Uterus (tissue), 4 donors: ENCODE data around the gene POLR1C. TPM values are rescaled to one million over a fixed set of nuclear protein-coding genes. Genes with fewer than 3 reads are reported as not detected.

ENCODE experiments used
- DNase-seq, 2 donors: peaks; one replicate each; pipeline ENCODE4 v3.0.0-alpha.2; 2019 to 2020
- H3K27ac ChIP-seq, 2 donors: fragments of 200-600 bp; sonication (generic); 1 replicate in 1 of 2; 2 replicates in 1 of 2; pipeline ENCODE4 v1.5.1; 2016 to 2018
- H3K27me3 ChIP-seq, 2 donors: fragments of 200-600 bp; sonication (generic); one replicate each; pipeline ENCODE4 v1.5.1; 2018 to 2019; ENCODE audit warnings: control low read depth in 1 of 2
- H3K36me3 ChIP-seq, 2 donors: fragments of 200-600 bp; sonication (generic); one replicate each; pipeline ENCODE4 v1.5.1; 2019; ENCODE audit warnings: control low read depth in 1 of 2
- H3K4me1 ChIP-seq, 2 donors: fragments of 200-600 bp; sonication (generic); one replicate each; pipeline ENCODE4 v1.5.1; 2018 to 2019; ENCODE audit warnings: control low read depth in 1 of 2
- H3K4me3 ChIP-seq, 2 donors: fragments of 200-600 bp; sonication (generic); 1 replicate in 1 of 2; 2 replicates in 1 of 2; pipeline ENCODE4 v1.5.1; 2018 to 2019; ENCODE audit warnings: mild to moderate bottlenecking in 1 of 2
- H3K9me3 ChIP-seq, 2 donors: fragments of 200-600 bp; sonication (generic); one replicate each; pipeline ENCODE4 v1.5.1; 2019; ENCODE audit warnings: control low read depth in 1 of 2
- POLR2A ChIP-seq, 2 donors: fragments of 450-650 bp; IDR thresholded peaks; one replicate each; pipeline ENCODE4 v1.6.1; 2016; ENCODE audit warnings: antibody characterized with exemption in 2 of 2, mild to moderate bottlenecking in 1 of 2, moderate library complexity in 1 of 2
- intact Hi-C: fragments of 100-400 bp; cut with DNase I; formaldehyde crosslinking; loops from one replicate; pipeline ENCODE4 v1.15.1; 2023; ENCODE audit warnings: low total_unique reads
- total RNA-seq, 4 donors: library from RNA; depleted of rRNA in 3 of 4; stranded (reverse); fragments of >200 nt in 3 of 4; gene quantifications; one replicate each; pipeline versions ENCODE4 v1.1.0 to v1.2.4, GENCODE V29; 2014 to 2023
- TF ChIP-seq, protein P1 (sequence below), 4 experiments: fragments of 200-600 bp in 2 of 4; fragments of 450-650 bp in 2 of 4; sonication (generic) in 2 of 4; IDR thresholded peaks; one replicate each; pipeline ENCODE4 v1.5.1; 2016 to 2019; ENCODE audit warnings: antibody characterized with exemption in 4 of 4, mild to moderate bottlenecking in 2 of 4, moderate library complexity in 1 of 4
- donor health status: DM: yes; HTN: yes; CAD: no.

The POLR1C gene
- total RNA-seq, 4 donors from 2014 or later, result 15.9 to 39.5 (median 26.0) TPM

- Histone ChIP-seq H3K36me3 (no peaks in the 10 kb centered on the region), H3K27me3 (no peaks in the 10 kb centered on the region), H3K4me1 (peaks cover 0 to 8% of the 10 kb centered on the region in 2 donors), H3K9me3 (no peaks in the 10 kb centered on the region), H3K4me3 (peak within 1 kb of the TSS; percentile 52 to 83), H3K27ac (peak within 1 kb of the TSS; percentile 75 to 82)
- intact Hi-C loops, result no loop called here
- peak; percentile 60 to 64 for TF ChIP-seq POLR2A (IDR thresholded peaks at IDR 0.05)
- TF ChIP-seq, protein P1, sequence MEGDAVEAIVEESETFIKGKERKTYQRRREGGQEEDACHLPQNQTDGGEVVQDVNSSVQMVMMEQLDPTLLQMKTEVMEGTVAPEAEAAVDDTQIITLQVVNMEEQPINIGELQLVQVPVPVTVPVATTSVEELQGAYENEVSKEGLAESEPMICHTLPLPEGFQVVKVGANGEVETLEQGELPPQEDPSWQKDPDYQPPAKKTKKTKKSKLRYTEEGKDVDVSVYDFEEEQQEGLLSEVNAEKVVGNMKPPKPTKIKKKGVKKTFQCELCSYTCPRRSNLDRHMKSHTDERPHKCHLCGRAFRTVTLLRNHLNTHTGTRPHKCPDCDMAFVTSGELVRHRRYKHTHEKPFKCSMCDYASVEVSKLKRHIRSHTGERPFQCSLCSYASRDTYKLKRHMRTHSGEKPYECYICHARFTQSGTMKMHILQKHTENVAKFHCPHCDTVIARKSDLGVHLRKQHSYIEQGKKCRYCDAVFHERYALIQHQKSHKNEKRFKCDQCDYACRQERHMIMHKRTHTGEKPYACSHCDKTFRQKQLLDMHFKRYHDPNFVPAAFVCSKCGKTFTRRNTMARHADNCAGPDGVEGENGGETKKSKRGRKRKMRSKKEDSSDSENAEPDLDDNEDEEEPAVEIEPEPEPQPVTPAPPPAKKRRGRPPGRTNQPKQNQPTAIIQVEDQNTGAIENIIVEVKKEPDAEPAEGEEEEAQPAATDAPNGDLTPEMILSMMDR (IDR thresholded peaks at IDR 0.05), result peak in 1 of 4 experiments; percentile 3
- DNase-seq, result peak; percentile 93 to 95
Observed at GRCh38 chr6:43477235-43478007, 39.5 kb upstream of the POLR1C start, which contains the start of gene TJAP1. TJAP1 (plus strand) TSS chr6:43477570; CDS start chr6:43499002, 21,432 bp downstream.

DNA sequence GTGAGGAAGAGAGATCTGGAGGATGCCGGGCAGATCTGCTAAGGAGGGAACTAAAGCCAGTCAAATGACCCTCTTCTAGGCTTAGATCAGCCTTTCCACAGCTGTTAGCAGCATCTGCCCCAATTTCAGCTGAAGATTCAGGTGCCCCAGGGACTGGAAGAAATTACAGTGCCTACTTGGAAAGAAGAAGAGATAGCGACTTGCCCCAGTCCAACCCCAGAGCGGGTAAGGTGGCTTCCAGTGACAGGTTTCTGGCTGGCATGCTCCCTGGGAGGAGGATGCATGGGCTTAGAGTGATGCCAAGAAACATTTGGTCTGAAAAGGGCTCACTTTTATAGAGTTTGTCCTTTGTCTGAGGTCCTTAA lies 38.9 kb upstream of the POLR1C start:
- H3K9me3 ChIP-seq, result no peaks in the 10 kb centered on the region
- DNase-seq, result no peak
- H3K27ac ChIP-seq, result peak overlapping the region; percentile 75 to 82
- peaks cover 0 to 8% of the 10 kb centered on the region in 2 donors for H3K4me1 ChIP-seq
- no peaks in the 10 kb centered on the region for H3K27me3 ChIP-seq
- no peak for TF ChIP-seq POLR2A (IDR thresholded peaks at IDR 0.05)
- TF ChIP-seq, protein P1 (IDR thresholded peaks at IDR 0.05), result no peak
- intact Hi-C loops, result no loop called here
- H3K4me3 ChIP-seq, result peak overlapping the region; percentile 52 to 83
- H3K36me3 ChIP-seq, result no peaks in the 10 kb centered on the region

DNA sequence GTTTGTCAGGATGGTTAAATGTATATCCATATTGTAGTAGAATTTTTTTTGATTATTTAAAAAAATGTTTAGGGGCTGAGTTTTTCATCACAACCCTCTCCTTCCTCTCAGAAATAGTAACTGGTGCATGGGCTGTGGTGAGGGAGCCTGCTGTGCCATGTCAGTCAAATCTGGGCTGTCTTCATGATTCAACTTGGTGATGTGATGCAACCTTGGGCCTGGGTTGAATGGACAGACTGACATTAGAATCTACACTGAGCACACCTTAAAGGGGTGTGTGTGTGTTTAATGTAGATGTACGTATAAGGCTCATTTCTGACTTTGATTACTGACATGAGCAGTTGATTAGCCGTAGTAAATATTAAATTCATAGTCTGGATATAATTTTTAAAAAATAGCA lies 35.8 kb upstream of the POLR1C start:
- Histone ChIP-seq H3K4me3 (no peak overlapping the region), H3K27ac (no peak overlapping the region), H3K36me3 (no peaks in the 10 kb centered on the region), H3K9me3 (no peaks in the 10 kb centered on the region), H3K4me1 (peaks cover 0 to 8% of the 10 kb centered on the region in 2 donors), H3K27me3 (no peaks in the 10 kb centered on the region)
- TF ChIP-seq, protein P1 (IDR thresholded peaks at IDR 0.05), result no peak
- TF ChIP-seq POLR2A (IDR thresholded peaks at IDR 0.05), result no peak
- DNase-seq, result no peak
- intact Hi-C loops, result no loop called here

- H3K9me3 ChIP-seq, result no peaks in the 10 kb centered on the region
- DNase-seq, result no peak
- no peak overlapping the region for H3K4me3 ChIP-seq
- no peaks in the 10 kb centered on the region for H3K36me3 ChIP-seq
- intact Hi-C loops, result no loop called here
- TF ChIP-seq, protein P1 (IDR thresholded peaks at IDR 0.05), result no peak
- TF ChIP-seq POLR2A (IDR thresholded peaks at IDR 0.05), result no peak
- no peaks in the 10 kb centered on the region for H3K27me3 ChIP-seq
- no peak overlapping the region for H3K27ac ChIP-seq
- H3K4me1 ChIP-seq, result peaks cover 0 to 8% of the 10 kb centered on the region in 2 donors
Observed at GRCh38 chr6:43481591-43482236, 35.2 kb upstream of the POLR1C start.

GRCh38 chr6:43488667-43489276 lies 28.1 kb upstream of the POLR1C start:
- Histone ChIP-seq H3K27me3 (no peaks in the 10 kb centered on the region), H3K9me3 (no peaks in the 10 kb centered on the region), H3K4me1 (peaks cover 0 to 13% of the 10 kb centered on the region in 2 donors), H3K27ac (no peak overlapping the region), H3K4me3 (no peak overlapping the region), H3K36me3 (no peaks in the 10 kb centered on the region)
- intact Hi-C loops, result no loop called here
- TF ChIP-seq POLR2A (IDR thresholded peaks at IDR 0.05), result no peak
- TF ChIP-seq, protein P1 (IDR thresholded peaks at IDR 0.05), result no peak
- DNase-seq, result no peak
